ENCODE results near the gene YPEL1.

The YPEL1 gene

DNA sequence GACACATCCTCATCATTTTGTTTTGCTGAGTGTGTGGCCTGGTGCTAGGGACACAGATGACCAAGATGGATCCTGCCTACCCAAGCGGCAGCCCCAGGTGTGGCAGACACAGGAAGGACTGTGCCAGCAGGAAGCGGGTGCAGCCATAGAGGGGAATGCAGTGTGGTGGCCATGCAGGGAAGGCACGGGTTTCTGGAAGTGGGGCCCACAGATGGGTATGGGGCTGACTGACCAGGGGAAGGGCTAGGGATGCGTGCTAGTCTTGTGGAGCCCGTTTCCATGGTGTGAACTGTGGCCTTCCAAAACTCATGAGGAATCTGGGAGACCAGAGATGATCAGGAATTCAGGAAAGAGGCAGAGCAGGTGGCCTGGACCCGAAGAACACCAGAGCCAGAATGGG, 33.5 kb downstream of the YPEL1 start:
- TF ChIP-seq, protein P1, sequence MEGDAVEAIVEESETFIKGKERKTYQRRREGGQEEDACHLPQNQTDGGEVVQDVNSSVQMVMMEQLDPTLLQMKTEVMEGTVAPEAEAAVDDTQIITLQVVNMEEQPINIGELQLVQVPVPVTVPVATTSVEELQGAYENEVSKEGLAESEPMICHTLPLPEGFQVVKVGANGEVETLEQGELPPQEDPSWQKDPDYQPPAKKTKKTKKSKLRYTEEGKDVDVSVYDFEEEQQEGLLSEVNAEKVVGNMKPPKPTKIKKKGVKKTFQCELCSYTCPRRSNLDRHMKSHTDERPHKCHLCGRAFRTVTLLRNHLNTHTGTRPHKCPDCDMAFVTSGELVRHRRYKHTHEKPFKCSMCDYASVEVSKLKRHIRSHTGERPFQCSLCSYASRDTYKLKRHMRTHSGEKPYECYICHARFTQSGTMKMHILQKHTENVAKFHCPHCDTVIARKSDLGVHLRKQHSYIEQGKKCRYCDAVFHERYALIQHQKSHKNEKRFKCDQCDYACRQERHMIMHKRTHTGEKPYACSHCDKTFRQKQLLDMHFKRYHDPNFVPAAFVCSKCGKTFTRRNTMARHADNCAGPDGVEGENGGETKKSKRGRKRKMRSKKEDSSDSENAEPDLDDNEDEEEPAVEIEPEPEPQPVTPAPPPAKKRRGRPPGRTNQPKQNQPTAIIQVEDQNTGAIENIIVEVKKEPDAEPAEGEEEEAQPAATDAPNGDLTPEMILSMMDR (IDR thresholded peaks at IDR 0.05; ENCODE audit: low read depth, low read length) = no peak
- no peak overlapping the region for H3K4me3 ChIP-seq (ENCODE audit: low read depth, low read length)

DNA sequence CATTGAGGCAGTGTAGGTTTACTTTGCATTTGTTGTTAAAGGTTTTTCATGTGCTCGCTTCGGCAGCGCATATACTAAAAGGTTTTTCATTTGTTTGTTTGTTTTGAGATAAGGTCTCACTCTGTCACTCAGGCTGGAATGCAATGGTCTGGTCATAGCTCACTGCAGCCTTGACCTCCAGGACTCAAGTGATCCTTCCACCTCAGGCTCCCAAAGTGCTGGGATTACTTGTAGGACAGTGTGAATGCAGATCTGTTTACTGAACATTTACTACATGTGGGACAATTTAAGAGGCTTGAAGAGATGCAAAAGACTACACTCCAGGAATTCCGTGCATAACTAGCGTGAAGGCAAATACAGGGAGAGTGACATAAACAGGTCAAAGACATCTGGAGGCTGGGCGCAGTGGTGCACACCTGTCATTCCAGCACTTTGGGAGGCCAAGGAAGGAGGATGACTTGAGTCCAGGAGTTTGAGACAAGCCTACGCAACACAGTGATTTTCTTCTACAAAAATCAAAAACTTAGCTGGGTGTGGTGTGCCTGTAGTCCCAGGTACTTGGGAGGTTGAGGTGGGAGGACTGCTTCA, 34.1 kb downstream of the YPEL1 start:
- TF ChIP-seq, protein P1 (IDR thresholded peaks at IDR 0.05; ENCODE audit: low read depth, low read length) = no peak
- no peak overlapping the region for H3K4me3 ChIP-seq (ENCODE audit: low read depth, low read length)

DNA sequence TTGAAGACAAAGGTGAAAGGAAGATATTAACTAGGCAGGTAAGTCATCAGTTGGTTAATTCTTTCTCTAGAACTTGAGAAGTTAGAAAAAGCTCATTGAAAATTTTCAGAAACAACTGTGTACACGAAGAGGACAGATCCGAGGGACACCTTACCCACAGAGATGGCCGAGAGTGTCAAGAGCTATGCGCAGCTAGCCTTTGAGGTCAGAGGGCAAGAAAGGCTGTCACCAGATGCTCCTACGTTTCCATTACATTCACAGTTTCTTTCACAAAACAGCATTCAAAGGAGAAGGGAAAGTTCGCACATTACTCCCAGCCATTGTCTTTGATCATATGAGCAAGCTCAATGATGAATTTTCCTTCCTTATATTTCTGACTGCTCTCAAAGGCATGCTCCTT, 34.8 kb downstream of the YPEL1 start:
- TF ChIP-seq, protein P1 (IDR thresholded peaks at IDR 0.05; ENCODE audit: low read depth, low read length) = no peak
- H3K4me3 ChIP-seq (ENCODE audit: low read depth, low read length) = no peak overlapping the region

- H3K4me3 ChIP-seq (ENCODE audit: low read depth, low read length) = no peak overlapping the region
- TF ChIP-seq, protein P1 (IDR thresholded peaks at IDR 0.05; ENCODE audit: low read depth, low read length) = no peak
These were observed 36.0 kb downstream of the YPEL1 start for GRCh38 chr22:21699643-21700042.

- no peak overlapping the region for H3K4me3 ChIP-seq (ENCODE audit: low read depth, low read length)
- TF ChIP-seq, protein P1 (IDR thresholded peaks at IDR 0.05; ENCODE audit: low read depth, low read length) = no peak
These were observed 36.9 kb downstream of the YPEL1 start for GRCh38 chr22:21698430-21699329.

DNA sequence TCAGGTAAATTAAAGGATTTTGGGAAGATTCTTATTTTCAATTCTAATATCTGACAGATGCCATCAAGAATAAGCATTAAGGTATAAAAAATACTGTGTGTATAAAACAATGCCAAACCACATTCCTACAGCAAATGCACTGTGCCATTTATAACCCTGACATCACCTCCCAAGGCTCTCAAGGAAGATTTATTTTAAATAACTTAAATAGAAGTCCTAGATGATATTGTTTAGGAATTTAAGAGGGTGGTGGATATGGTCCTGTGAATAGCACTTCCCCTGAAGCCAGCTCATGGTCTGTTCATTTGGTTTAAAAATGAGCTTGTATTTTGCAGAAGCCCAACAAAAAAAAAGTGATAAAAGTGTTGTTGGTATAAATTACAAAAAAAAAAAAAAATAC, 37.7 kb downstream of the YPEL1 start:
- H3K4me3 ChIP-seq (ENCODE audit: low read depth, low read length) = no peak overlapping the region
- TF ChIP-seq, protein P1 (IDR thresholded peaks at IDR 0.05; ENCODE audit: low read depth, low read length) = no peak
